A549 (cell line): Measurements from ENCODE around the gene CSKMT.

Experiments used
- CEBPB ChIP-seq, 2 experiments: fragments of >200 bp in 1 of 2; sonication (Bioruptor Twin) in 1 of 2; formaldehyde crosslinking in 1 of 2; IDR thresholded peaks; 2 replicates each; pipeline ENCODE4 v1.6.1; 2012 to 2016
- EP300 ChIP-seq, 2 experiments: fragments of >200 bp; sonication (Bioruptor Twin); formaldehyde crosslinking; IDR thresholded peaks; 2 replicates in 1 of 2; 3 replicates in 1 of 2; pipeline ENCODE4 v1.6.1; 2016 to 2017
- HDAC2 ChIP-seq: fragments of 200-600 bp; sonication (generic); IDR thresholded peaks from 2 replicates; pipeline ENCODE4 v1.6.1; 2016
- POLR2A ChIP-seq: IDR thresholded peaks from 2 replicates; pipeline ENCODE4 v1.6.1; 2012; ENCODE audit warnings: mild to moderate bottlenecking, low read length
- TF ChIP-seq, protein P1 (sequence below): fragments of 250-450 bp; sonication (Bioruptor Pico); IDR thresholded peaks from 2 replicates; pipeline ENCODE4 v1.5.0; 2021; ENCODE audit warnings: mild to moderate bottlenecking, moderate library complexity, borderline replicate concordance
- TF ChIP-seq, protein P2 (sequence below): fragments of >200 bp; sonication (Bioruptor Twin); formaldehyde crosslinking; IDR thresholded peaks from 3 replicates; pipeline ENCODE4 v1.5.1; 2016

DNA sequence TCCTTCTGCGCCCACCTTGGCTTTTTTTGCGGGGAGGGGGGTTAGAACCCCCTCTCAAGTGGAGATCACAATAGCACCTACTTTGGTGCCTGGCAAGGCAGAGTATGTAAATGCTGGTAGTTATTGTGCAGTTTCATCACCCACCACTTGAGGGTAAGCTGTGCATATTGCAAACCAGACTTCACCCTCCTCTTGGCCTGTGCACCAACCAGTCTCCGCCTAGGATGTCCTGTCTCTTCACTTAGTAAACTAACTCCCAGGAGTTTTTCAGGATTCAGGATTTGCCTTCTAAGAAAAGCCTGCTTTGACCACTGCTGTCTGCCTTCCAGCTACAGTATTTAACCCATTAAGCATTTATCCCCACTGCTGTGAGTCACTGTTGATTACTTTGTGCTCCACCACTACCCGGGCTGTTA lies 15.7 kb downstream of the CSKMT start:
- TF ChIP-seq EP300 (IDR thresholded peaks at IDR 0.05) (no peak), POLR2A (no peak), CEBPB (IDR thresholded peaks at IDR 0.05) (no peak), HDAC2 (no peak)
- TF ChIP-seq, protein P1, sequence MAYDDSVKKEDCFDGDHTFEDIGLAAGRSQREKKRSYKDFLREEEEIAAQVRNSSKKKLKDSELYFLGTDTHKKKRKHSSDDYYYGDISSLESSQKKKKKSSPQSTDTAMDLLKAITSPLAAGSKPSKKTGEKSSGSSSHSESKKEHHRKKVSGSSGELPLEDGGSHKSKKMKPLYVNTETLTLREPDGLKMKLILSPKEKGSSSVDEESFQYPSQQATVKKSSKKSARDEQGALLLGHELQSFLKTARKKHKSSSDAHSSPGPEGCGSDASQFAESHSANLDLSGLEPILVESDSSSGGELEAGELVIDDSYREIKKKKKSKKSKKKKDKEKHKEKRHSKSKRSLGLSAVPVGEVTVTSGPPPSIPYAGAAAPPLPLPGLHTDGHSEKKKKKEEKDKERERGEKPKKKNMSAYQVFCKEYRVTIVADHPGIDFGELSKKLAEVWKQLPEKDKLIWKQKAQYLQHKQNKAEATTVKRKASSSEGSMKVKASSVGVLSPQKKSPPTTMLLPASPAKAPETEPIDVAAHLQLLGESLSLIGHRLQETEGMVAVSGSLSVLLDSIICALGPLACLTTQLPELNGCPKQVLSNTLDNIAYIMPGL (CRISPR knock-in tag): no peak
- TF ChIP-seq, protein P2, sequence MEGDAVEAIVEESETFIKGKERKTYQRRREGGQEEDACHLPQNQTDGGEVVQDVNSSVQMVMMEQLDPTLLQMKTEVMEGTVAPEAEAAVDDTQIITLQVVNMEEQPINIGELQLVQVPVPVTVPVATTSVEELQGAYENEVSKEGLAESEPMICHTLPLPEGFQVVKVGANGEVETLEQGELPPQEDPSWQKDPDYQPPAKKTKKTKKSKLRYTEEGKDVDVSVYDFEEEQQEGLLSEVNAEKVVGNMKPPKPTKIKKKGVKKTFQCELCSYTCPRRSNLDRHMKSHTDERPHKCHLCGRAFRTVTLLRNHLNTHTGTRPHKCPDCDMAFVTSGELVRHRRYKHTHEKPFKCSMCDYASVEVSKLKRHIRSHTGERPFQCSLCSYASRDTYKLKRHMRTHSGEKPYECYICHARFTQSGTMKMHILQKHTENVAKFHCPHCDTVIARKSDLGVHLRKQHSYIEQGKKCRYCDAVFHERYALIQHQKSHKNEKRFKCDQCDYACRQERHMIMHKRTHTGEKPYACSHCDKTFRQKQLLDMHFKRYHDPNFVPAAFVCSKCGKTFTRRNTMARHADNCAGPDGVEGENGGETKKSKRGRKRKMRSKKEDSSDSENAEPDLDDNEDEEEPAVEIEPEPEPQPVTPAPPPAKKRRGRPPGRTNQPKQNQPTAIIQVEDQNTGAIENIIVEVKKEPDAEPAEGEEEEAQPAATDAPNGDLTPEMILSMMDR: peak; percentile 61
